Left lung (tissue), 10 donors: ENCODE results near the gene KLF12. TPM values are rescaled to one million over a fixed set of nuclear protein-coding genes. Genes with fewer than 3 reads are reported as not detected.

Experiments used
- ATAC-seq: fragments of 200-7000 bp; cut with Tn5 transposase; one replicate; pipeline ENCODE4 v1.9.1; 2020; ENCODE audit warnings: moderate library complexity
- DNase-seq, 4 donors: peaks; one replicate each; pipeline ENCODE4 v3.0.0-alpha.2; 2013 to 2020
- H3K27ac ChIP-seq, 2 donors: fragments of 200-600 bp; sonication (generic) in 1 of 2; one replicate each; pipeline versions ENCODE4 v1.5.0 to v1.8.0; 2020 to 2021
- H3K27me3 ChIP-seq, 2 donors: fragments of 200-600 bp; sonication (generic) in 1 of 2; one replicate each; pipeline versions ENCODE4 v1.5.0 to v1.8.0; 2020 to 2021
- H3K36me3 ChIP-seq, 2 donors: fragments of 200-600 bp; sonication (generic) in 1 of 2; one replicate each; pipeline versions ENCODE4 v1.5.0 to v1.8.0; 2020 to 2021
- H3K4me1 ChIP-seq, 2 donors: fragments of 200-600 bp; one replicate each; pipeline ENCODE4 v1.8.0; 2021
- H3K4me3 ChIP-seq, 2 donors: fragments of 200-600 bp; sonication (generic) in 1 of 2; one replicate each; pipeline versions ENCODE4 v1.5.0 to v1.8.0; 2020 to 2021; ENCODE audit warnings: mild to moderate bottlenecking in 1 of 2
- H3K9me3 ChIP-seq, 2 donors: fragments of 200-600 bp; sonication (generic) in 1 of 2; one replicate each; pipeline versions ENCODE4 v1.5.0 to v1.8.0; 2020 to 2021
- CTCF ChIP-seq, 2 donors: fragments of 200-600 bp; sonication (generic) in 1 of 2; IDR thresholded peaks; one replicate each; pipeline versions ENCODE4 v1.5.0 to v1.8.0; 2021; ENCODE audit warnings: antibody characterized with exemption in 2 of 2
- intact Hi-C, 2 donors: fragments of 100-400 bp; cut with DNase I; formaldehyde crosslinking; loops; one replicate each; pipeline versions ENCODE4 v1.11.2 to v1.14.2; 2022
- polyA plus RNA-seq, 6 donors: library from polyadenylated mRNA; unstranded; fragments of 120-200 nt; gene quantifications; one replicate each; pipeline ENCODE4 v1.2.1, GENCODE V29; 2013; ENCODE audit not compliant: insufficient read length in 6 of 6
- total RNA-seq, 2 donors: library from RNA; stranded (reverse); fragmentation: NEBNext Ultra II Directional; extraction: Animal tissue kit (Norgen Biotek cat#: 25700); gene quantifications; one replicate each; pipeline ENCODE4 v1.2.1, GENCODE V29; 2021
- donor health status: DM: no; HTN: yes; CAD: no.
- donor health status: DM: no; HTN: no; CAD: no.

KLF12 gene
- total and polyA plus RNA-seq, 8 donors: 7.8 to 27.7 (median 21.8) TPM

GRCh38 chr13:74132776-74133656 is 1.2 kb downstream of the KLF12 start:
- Histone ChIP-seq H3K4me3 (peak overlapping the region; percentile 73 to 82), H3K9me3 (no peaks in the 10 kb centered on the region), H3K27ac (peak overlapping the region; percentile 83 to 94), H3K27me3 (peaks cover 0 to 59% of the 10 kb centered on the region in 2 donors), H3K4me1 (peaks cover 4 to 30% of the 10 kb centered on the region in 2 donors), H3K36me3 (no peaks in the 10 kb centered on the region)
- TF ChIP-seq CTCF (IDR thresholded peaks at IDR 0.05): no peak
- intact Hi-C loops: no loop called here
- peak; percentile 36 to 78 (median 47) for DNase-seq
- no peak for ATAC-seq

- no peaks in the 10 kb centered on the region for H3K9me3 ChIP-seq
- ATAC-seq: no peak
- H3K27me3 ChIP-seq: peaks cover 0 to 52% of the 10 kb centered on the region in 2 donors
- peak overlapping the region; percentile 83 to 94 for H3K27ac ChIP-seq
- peak overlapping the region; percentile 73 to 82 for H3K4me3 ChIP-seq
- intact Hi-C loops: no loop called here
- H3K4me1 ChIP-seq: peaks cover 4 to 30% of the 10 kb centered on the region in 2 donors
- no peaks in the 10 kb centered on the region for H3K36me3 ChIP-seq
- peak in 1 of 4 donors; percentile 24 for DNase-seq
- no peak for TF ChIP-seq CTCF (IDR thresholded peaks at IDR 0.05)
These were observed 1.9 kb downstream of the KLF12 start for GRCh38 chr13:74132152-74132775.

- no peak for ATAC-seq
- Histone ChIP-seq H3K27ac (no peak overlapping the region), H3K4me3 (no peak overlapping the region), H3K4me1 (peaks cover 4 to 28% of the 10 kb centered on the region in 2 donors), H3K9me3 (no peaks in the 10 kb centered on the region), H3K27me3 (peaks cover 0 to 41% of the 10 kb centered on the region in 2 donors), H3K36me3 (no peaks in the 10 kb centered on the region)
- no peak for TF ChIP-seq CTCF (IDR thresholded peaks at IDR 0.05)
- intact Hi-C loops: no loop called here
- peak in 1 of 4 donors; percentile 14 for DNase-seq
These were observed 3.0 kb downstream of the KLF12 start for GRCh38 chr13:74131227-74131626.

- no peaks in the 10 kb centered on the region for H3K36me3 ChIP-seq
- peaks cover 4 to 18% of the 10 kb centered on the region in 2 donors for H3K4me1 ChIP-seq
- H3K9me3 ChIP-seq: no peaks in the 10 kb centered on the region
- peak overlapping the region in 1 of 2 donors; percentile 26 for H3K27ac ChIP-seq
- DNase-seq (no peak), ATAC-seq (no peak)
- peaks cover 0 to 26% of the 10 kb centered on the region in 2 donors for H3K27me3 ChIP-seq
- no peak for TF ChIP-seq CTCF (IDR thresholded peaks at IDR 0.05)
- H3K4me3 ChIP-seq: no peak overlapping the region
- intact Hi-C loops: no loop called here
These were observed 4.6 kb downstream of the KLF12 start for GRCh38 chr13:74129500-74130191.
